Measurements from ENCODE around the gene NLRP4.

DNA sequence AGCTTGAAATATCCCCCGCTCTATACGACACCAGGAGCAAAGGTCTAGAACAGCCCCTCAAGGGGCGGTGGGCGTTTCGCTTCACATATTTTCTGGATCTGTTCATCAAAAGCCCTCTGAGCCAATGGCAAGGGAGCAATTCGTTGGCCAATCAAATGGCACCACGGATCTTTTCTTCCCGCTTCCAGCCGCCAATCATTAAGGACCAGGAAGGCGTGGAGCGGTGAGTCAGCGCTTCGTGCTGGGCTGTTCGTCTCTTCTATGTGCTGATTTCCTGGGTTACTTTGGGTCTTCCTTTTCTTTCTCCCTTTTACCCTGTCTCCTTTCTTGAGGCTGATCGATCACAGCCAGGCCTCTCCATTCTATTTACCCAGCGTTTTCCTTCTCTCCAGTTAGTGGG, at the start of gene NLRP4:
- TF ChIP-seq, protein P1, sequence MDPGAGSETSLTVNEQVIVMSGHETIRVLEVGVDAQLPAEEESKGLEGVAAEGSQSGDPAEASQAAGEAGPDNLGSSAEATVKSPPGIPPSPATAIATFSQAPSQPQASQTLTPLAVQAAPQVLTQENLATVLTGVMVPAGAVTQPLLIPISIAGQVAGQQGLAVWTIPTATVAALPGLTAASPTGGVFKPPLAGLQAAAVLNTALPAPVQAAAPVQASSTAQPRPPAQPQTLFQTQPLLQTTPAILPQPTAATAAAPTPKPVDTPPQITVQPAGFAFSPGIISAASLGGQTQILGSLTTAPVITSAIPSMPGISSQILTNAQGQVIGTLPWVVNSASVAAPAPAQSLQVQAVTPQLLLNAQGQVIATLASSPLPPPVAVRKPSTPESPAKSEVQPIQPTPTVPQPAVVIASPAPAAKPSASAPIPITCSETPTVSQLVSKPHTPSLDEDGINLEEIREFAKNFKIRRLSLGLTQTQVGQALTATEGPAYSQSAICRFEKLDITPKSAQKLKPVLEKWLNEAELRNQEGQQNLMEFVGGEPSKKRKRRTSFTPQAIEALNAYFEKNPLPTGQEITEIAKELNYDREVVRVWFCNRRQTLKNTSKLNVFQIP (CRISPR knock-in tag; IDR thresholded peaks at IDR 0.05; ENCODE audit: borderline replicate concordance, low read depth): no peak
- TF ChIP-seq PATZ1 (CRISPR knock-in tag; IDR thresholded peaks at IDR 0.05; ENCODE audit: borderline replicate concordance) (no peak), TOX (CRISPR knock-in tag; IDR thresholded peaks at IDR 0.05; ENCODE audit: borderline replicate concordance) (no peak), CSDC2 (CRISPR knock-in tag; IDR thresholded peaks at IDR 0.05) (no peak)

Measured in SK-N-SH treated with all-trans-retinoic acid at 6 μM for 48 hours (cell line).